Stimulated activated CD4-positive, alpha-beta T cell treated with anti-CD3 and anti-CD28 coated beads, Interleukin-12 subunit alpha, Interleukin-12 subunit beta, amount 100 ng/mL, for 4 hours (primary cell): ENCODE results near the gene NOC2L.
"Not testable (repeated sequence)": the region's sequence is repeated elsewhere in the genome, so short reads cannot be mapped to it uniquely, and the experiment has no call there.

ENCODE experiments used
- DNase-seq: peaks from one replicate; pipeline ENCODE4 v3.0.0-alpha.2; 2020

The NOC2L gene

GRCh38 chr1:993379-993995 lies 34.4 kb upstream of the NOC2L start:
- no peak for DNase-seq

- DNase-seq: no peak
Observed at GRCh38 chr1:992362-992761, 33.3 kb upstream of the NOC2L start.

DNA sequence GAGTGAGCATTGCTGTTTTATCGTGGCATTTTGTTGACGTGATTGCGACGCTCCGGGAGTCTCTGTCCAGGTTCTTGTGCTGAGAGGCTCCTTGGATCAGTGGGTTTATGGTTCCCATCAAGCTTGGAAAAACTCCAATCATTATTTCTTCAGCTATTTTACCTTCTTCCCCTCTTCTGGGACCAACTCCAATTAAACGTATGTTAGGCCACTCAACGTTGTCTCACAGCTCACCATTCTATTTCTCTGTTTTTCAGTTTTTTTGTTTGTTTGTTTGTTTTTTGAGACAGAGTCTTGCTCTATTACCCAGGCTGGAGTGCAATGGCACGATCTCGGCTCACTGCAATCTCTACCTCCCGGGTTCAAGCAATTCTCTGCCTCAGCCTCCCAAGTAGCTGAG lies 32.8 kb upstream of the NOC2L start:
- no peak for DNase-seq

- not testable (repeated sequence) for DNase-seq
Observed at GRCh38 chr1:991275-991674, 32.2 kb upstream of the NOC2L start.

- DNase-seq: not testable (repeated sequence)
Observed at GRCh38 chr1:988061-988460, 29.0 kb upstream of the NOC2L start.

GRCh38 chr1:985126-985525 lies 26.1 kb upstream of the NOC2L start:
- no peak for DNase-seq

DNA sequence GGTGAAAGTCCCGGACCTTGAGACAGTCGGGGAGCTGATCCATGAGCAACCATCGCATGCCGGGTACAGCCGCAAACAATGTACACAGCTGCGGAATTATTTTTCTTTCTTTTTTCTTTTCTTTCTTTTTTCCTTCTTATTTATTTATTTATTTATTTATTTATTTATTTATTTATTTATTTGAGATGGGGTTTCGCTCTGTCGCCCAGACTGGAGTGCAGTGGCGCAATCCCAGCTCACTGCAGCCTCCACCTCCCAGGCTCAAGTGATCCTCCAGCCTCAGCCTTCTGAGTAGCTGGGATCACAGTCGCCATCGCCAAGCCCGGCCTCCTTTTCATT lies 25.4 kb upstream of the NOC2L start:
- DNase-seq: no peak

DNA sequence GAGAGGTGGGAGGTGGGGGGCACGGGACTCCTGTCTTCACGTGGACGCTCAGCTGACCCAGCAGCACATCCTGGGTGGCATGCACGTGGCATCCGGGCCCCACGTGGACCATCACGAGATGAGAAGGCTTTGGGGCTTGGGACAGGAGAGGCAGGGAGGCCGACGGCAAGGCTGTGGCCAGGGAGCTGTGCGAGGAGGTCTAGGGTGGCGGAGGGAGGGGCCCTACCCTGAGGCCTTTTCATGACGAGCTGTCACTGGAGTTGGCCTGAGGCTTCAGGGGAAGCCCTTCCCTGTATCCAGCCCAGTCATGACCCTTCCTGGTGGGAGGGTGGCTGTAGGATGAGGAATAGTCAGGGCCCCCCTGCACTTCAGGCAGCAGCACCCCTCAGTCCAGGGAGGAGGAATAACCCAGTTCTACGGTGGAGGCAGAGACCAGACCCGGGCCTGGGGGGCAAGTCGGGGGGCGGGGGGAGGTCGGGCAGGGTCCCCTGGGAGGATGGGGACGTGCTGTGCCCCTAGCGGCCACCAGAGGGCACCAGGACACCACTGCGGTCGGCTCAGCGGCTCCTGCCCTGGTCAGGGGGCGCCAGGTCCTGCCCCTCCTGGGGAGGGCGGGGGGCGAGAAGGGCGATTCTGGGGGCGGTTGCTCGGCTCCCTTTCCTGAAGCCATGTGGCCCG lies 24.9 kb upstream of the NOC2L start:
- peak; percentile 66 for DNase-seq

- DNase-seq: no peak
Observed at GRCh38 chr1:982765-983436, 23.8 kb upstream of the NOC2L start.

- no peak for DNase-seq
Observed at GRCh38 chr1:981955-982558, 23.0 kb upstream of the NOC2L start, which contains the start of gene PERM1. TSS of gene PERM1 (minus strand) at chr1:982093. CDS start at chr1:981029, 1,064 bp downstream.

- no peak for DNase-seq
Observed at GRCh38 chr1:981491-981954, 22.5 kb upstream of the NOC2L start.

- DNase-seq: no peak
Observed at GRCh38 chr1:980602-981395, 21.7 kb upstream of the NOC2L start.

DNA sequence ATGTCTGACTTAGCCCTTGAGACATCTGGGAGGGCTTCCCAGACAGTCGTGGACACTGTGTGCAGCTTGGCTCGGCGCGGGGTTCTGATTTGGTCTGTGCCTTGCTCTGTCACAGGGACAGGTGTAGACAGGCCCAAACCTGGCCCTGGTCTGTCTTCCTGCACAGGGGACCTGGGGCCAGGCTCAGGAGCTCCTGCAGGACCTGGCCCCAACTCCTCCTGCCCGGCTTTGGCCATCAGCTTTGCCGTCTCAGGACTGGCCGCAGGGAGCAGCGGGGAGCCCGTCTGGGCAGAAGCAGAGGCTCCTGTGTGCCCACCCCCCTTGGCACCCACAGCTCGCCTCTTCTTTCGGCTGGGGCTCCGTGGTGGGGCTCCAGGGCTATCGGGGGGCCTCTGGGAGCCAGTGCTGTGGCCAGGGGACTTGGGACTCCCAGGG lies 21.1 kb upstream of the NOC2L start:
- DNase-seq: no peak

GRCh38 chr1:979744-980072 lies 20.7 kb upstream of the NOC2L start:
- no peak for DNase-seq

- DNase-seq: no peak
Observed at GRCh38 chr1:978835-979743, 20.0 kb upstream of the NOC2L start.

- DNase-seq: no peak
Observed at GRCh38 chr1:978069-978834, 19.2 kb upstream of the NOC2L start.

DNA sequence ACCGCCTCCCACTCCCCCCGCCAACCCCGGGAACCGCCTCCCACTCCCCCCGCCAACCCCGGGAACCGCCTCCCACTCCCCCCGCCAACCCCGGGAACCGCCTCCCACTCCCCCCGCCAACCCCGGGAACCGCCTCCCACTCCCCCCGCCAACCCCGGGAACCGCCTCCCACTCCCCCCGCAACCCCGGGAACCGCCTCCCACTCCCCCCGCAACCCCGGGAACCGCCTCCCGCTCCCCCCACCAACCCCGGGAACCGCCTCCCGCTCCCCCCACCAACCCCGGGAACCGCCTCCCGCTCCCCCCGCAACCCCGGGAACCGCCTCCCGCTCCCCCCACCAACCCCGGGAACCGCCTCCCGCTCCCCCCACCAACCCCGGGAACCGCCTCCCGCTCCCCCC lies 17.7 kb upstream of the NOC2L start:
- DNase-seq: not testable (repeated sequence)

DNA sequence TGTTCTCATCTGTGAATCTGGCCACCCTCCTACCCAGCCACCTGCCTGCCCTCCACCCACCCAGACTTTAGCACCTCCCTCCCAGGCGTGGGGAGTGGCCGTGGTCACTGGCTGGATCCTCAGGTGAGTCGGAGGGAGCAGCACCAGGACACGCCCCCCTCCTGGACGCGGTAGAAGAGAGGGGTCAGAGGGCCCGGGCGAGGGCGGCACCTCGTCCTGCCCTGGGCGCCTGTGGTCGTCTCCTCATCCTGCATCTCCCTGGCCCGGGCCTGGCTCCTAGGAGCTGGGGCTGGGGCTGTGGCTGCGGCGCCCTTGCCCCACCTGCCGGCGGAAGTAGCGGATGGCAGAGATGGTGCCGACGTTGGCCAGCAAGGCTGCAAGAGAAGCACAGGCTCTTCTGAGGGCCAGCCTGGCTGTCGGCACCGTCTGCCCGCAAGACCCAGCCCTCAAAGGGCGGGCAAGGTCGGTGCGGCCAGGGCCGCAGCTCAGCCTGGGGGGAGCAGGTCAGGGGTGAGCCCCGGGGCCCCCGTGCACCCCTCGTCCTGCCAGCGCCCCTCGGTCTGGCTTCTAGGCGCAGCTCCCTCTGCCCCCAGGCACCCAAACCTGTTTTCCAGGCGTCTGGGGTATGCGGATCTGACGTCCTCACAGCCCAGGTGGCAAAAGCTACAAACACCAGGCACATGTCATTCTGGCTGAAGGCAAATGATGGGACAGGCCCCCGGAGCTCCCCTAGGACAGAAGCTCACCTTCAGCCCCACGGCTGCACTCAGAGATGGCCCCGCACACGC lies 17.0 kb upstream of the NOC2L start:
- peak; percentile 63 for DNase-seq

DNA sequence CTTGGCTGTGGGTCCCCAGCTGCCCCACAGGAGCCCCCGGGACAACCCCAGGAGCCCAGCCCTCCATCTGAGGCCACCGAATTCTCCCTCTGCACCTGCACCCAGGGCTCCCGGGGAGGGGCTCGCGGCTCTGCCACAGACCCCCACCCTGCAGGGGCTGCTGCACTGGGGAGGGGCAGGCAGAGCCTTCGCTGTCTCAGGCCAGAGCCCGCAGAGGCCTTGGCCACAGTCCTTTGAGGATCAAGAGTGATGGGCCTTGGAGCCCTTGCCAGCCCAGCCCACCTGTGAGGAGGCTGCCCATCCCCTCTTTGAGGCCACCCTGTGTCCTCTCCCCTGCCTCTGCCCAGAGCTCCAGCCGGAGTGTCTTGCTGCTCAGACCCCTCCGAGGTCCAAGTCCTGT lies 16.3 kb upstream of the NOC2L start:
- DNase-seq: no peak

DNA sequence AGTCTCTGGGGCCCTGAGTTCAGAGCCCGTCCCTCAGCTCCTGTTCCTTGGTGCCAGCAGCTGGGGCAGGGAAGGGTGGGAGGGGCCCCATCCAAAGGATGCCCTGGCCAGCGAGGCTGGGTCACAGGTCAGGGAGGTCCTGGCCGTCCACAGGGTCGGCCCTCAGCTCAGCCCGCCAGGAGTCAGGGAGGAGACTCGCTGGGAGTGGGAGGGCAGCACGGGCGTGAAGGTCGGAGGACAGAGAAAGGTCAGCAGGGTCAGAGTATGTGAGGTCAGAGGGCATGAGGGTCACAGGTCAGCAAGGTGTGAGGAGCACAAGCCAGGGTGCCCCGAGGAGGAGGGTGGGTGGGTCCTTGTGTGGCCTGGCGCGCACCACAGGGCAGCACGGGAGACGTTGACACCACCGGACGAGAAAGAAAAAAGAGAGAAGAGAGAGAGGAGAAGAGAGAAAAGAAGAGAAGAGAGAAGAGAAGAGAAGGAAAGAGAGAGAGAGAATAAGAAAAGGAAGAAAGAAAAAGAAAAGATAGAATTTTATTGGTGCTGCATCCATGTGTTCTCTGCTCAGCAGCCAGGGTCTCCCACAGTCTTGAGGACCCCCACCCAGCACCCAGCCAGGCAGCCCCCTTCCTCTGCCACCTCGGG lies 15.8 kb upstream of the NOC2L start:
- no peak for DNase-seq
